ENCODE results near the gene TMEM135.
"Not testable (repeated sequence)": the region's sequence is repeated elsewhere in the genome, so short reads cannot be mapped to it uniquely, and the experiment has no call there.

DNA sequence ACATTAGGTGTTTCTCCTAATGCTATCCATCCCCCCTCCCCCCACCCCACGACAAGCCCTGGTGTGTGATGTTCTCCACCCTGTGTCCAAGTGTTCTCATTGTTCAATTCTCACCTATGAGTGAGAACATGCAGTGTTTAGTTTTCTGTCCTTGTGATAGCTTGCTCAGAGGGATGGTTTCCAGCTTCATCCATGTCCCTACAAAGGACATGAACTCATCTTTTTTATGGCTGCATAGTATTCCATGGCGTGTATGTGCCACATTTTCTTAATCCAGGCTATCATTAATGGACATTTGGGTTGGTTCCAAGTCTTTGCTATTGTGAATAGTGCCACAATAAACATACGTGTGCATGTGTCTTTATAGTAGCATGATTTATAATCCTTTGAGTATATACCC, 69.6 kb downstream of the TMEM135 start:
- TF ChIP-seq, protein P1, sequence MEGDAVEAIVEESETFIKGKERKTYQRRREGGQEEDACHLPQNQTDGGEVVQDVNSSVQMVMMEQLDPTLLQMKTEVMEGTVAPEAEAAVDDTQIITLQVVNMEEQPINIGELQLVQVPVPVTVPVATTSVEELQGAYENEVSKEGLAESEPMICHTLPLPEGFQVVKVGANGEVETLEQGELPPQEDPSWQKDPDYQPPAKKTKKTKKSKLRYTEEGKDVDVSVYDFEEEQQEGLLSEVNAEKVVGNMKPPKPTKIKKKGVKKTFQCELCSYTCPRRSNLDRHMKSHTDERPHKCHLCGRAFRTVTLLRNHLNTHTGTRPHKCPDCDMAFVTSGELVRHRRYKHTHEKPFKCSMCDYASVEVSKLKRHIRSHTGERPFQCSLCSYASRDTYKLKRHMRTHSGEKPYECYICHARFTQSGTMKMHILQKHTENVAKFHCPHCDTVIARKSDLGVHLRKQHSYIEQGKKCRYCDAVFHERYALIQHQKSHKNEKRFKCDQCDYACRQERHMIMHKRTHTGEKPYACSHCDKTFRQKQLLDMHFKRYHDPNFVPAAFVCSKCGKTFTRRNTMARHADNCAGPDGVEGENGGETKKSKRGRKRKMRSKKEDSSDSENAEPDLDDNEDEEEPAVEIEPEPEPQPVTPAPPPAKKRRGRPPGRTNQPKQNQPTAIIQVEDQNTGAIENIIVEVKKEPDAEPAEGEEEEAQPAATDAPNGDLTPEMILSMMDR (conservative IDR thresholded peaks at IDR 0.05; ENCODE audit: low read depth, low read length): not testable (repeated sequence)
- TF ChIP-seq EZH2phosphoT487 (IDR thresholded peaks at IDR 0.05; ENCODE audit: borderline replicate concordance, low read length); EZH2 (IDR thresholded peaks at IDR 0.05; ENCODE audit: low read length, unreplicated experiment): not testable (repeated sequence)

Measured in PC-3 (cell line).